Loucy (cell line): ENCODE measurements around the gene CBFB.

Source experiments
- H2AFZ ChIP-seq: fragments of 200-600 bp; sonication (generic); 2 replicates; pipeline ENCODE4 v1.6.0; 2016; ENCODE audit warnings: antibody characterized with exemption, mild to moderate bottlenecking, low read length, moderate library complexity
- H3F3A ChIP-seq: fragments of 200-600 bp; 2 replicates; pipeline ENCODE4 v1.6.0; 2016; ENCODE audit warnings: antibody characterized with exemption, low read depth, mild to moderate bottlenecking
- H3K27me3 ChIP-seq: fragments of 200-600 bp; sonication (generic); 2 replicates; pipeline ENCODE4 v1.6.1; 2014; ENCODE audit warnings: low read length, mild to moderate bottlenecking; ENCODE audit not compliant: insufficient read depth, poor library complexity, severe bottlenecking
- H3K36me3 ChIP-seq: fragments of 200-600 bp; sonication (generic); 2 replicates; pipeline ENCODE4 v1.6.1; 2016; ENCODE audit warnings: low read length; ENCODE audit not compliant: insufficient read depth
- H3K4me1 ChIP-seq: fragments of 200-600 bp; sonication (generic); 2 replicates; pipeline ENCODE4 v1.5.1; 2014; ENCODE audit warnings: low read length, mild to moderate bottlenecking; ENCODE audit not compliant: insufficient read depth, poor library complexity, severe bottlenecking
- H3K4me2 ChIP-seq: fragments of 200-600 bp; sonication (generic); 2 replicates; pipeline ENCODE4 v1.6.0; 2014; ENCODE audit warnings: antibody characterized with exemption, low read length, low read depth, mild to moderate bottlenecking; ENCODE audit not compliant: poor library complexity, severe bottlenecking
- H3K4me3 ChIP-seq: fragments of 200-600 bp; sonication (generic); 2 replicates; pipeline ENCODE4 v1.5.1; 2014; ENCODE audit warnings: low read length, mild to moderate bottlenecking, mixed read lengths; ENCODE audit not compliant: poor library complexity, severe bottlenecking
- H3K79me2 ChIP-seq: fragments of 200-600 bp; sonication (generic); 2 replicates; pipeline ENCODE4 v1.6.1; 2014; ENCODE audit warnings: low read length; ENCODE audit not compliant: insufficient read depth
- H3K9ac ChIP-seq: fragments of 200-600 bp; sonication (generic); 2 replicates; pipeline ENCODE4 v1.6.0; 2014; ENCODE audit warnings: mild to moderate bottlenecking, low read depth, low read length, moderate library complexity; ENCODE audit not compliant: poor library complexity, severe bottlenecking
- H3K9me2 ChIP-seq: fragments of 200-600 bp; sonication (generic); replicated peaks from 2 replicates; pipeline ENCODE4 v1.6.1; 2016; ENCODE audit warnings: low read depth, low read length, mixed read lengths
- H3K9me3 ChIP-seq: fragments of 200-600 bp; sonication (generic); 2 replicates; pipeline ENCODE4 v1.6.1; 2014; ENCODE audit warnings: mild to moderate bottlenecking, antibody characterized with exemption, low read length, low read depth; ENCODE audit not compliant: insufficient read depth
- H4K20me1 ChIP-seq: fragments of 200-600 bp; sonication (generic); 2 replicates; pipeline ENCODE4 v1.6.0; 2014; ENCODE audit warnings: antibody characterized with exemption, low read length, mild to moderate bottlenecking; ENCODE audit not compliant: insufficient read depth, poor library complexity, severe bottlenecking
- CTCF ChIP-seq: fragments of 200-600 bp; sonication (generic); conservative IDR thresholded peaks from 2 replicates; pipeline ENCODE4 v1.5.1; 2014; ENCODE audit warnings: mild to moderate bottlenecking, antibody characterized with exemption, low read length
- EZH2phosphoT487 ChIP-seq: fragments of 200-600 bp; IDR thresholded peaks from 2 replicates; pipeline ENCODE4 v1.6.1; 2018; ENCODE audit warnings: antibody characterized with exemption, mild to moderate bottlenecking, moderate library complexity, borderline replicate concordance

The CBFB gene

DNA sequence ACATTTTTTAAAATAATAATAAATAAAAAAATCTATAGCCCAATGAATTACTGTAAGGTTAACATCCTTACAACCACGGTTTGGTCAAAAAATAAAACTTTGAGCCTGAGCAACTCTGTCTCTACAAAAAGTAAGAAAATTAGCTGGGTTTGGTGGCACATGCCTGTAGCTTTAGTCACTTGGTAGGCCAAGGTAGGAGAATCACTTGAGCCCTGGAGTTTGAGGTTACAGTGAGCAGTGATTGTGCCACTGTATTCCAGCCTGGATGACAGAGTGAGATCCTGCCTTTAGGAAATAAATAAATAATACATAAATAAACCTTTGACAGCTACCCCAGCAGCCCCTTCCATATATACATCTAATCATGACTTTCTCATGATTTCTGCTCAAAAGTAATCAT lies 53.9 kb downstream of the CBFB start:
- H3K9me2 ChIP-seq: no peaks in the 10 kb centered on the region
- no peaks in the 10 kb centered on the region for H4K20me1 ChIP-seq
- no peak for TF ChIP-seq EZH2phosphoT487
- no peak for TF ChIP-seq CTCF
- H3F3A ChIP-seq: no peaks in the 10 kb centered on the region
- H3K36me3 ChIP-seq: peaks cover 50% of the 10 kb centered on the region; the same call in 1 of the 2 replicates
- peaks cover 9% of the 10 kb centered on the region for H3K79me2 ChIP-seq
- H3K27me3 ChIP-seq: no peaks in the 10 kb centered on the region
- no peak overlapping the region for H3K4me2 ChIP-seq
- no peak overlapping the region for H3K4me3 ChIP-seq
- no peak overlapping the region for H3K9ac ChIP-seq
- H3K9me3 ChIP-seq: no peaks in the 10 kb centered on the region
- H3K4me1 ChIP-seq: no peaks in the 10 kb centered on the region
- H2AFZ ChIP-seq: no peak overlapping the region

- H3K36me3 ChIP-seq: peaks cover 50% of the 10 kb centered on the region; the same call in 1 of the 2 replicates
- H4K20me1 ChIP-seq: no peaks in the 10 kb centered on the region
- no peaks in the 10 kb centered on the region for H3K4me1 ChIP-seq
- TF ChIP-seq CTCF: no peak
- no peak for TF ChIP-seq EZH2phosphoT487
- no peaks in the 10 kb centered on the region for H3K27me3 ChIP-seq
- H3F3A ChIP-seq: no peaks in the 10 kb centered on the region
- H3K9ac ChIP-seq: no peak overlapping the region
- H3K9me2 ChIP-seq: no peaks in the 10 kb centered on the region
- no peaks in the 10 kb centered on the region for H3K9me3 ChIP-seq
- no peak overlapping the region for H3K4me2 ChIP-seq
- H2AFZ ChIP-seq: no peak overlapping the region
- H3K4me3 ChIP-seq: no peak overlapping the region
- peaks cover 11% of the 10 kb centered on the region for H3K79me2 ChIP-seq
Measured at GRCh38 chr16:67084345-67085028, 55.5 kb downstream of the CBFB start.

- Histone ChIP-seq H3F3A (no peaks in the 10 kb centered on the region), H3K27me3 (no peaks in the 10 kb centered on the region), H3K4me3 (no peak overlapping the region), H3K4me2 (no peak overlapping the region), H3K9me2 (no peaks in the 10 kb centered on the region), H4K20me1 (peaks cover 8% of the 10 kb centered on the region), H3K36me3 (peaks cover 61% of the 10 kb centered on the region; the same call in 1 of the 2 replicates), H3K9me3 (no peaks in the 10 kb centered on the region), H2AFZ (no peak overlapping the region), H3K79me2 (peaks cover 19% of the 10 kb centered on the region), H3K4me1 (no peaks in the 10 kb centered on the region), H3K9ac (no peak overlapping the region)
- TF ChIP-seq EZH2phosphoT487 (no peak), CTCF (no peak)
Measured at GRCh38 chr16:67086822-67087221, 57.9 kb downstream of the CBFB start.
